Esophagus muscularis mucosa (tissue), 4 donors: ENCODE measurements around the gene RAB19. TPM values are rescaled to one million over a fixed set of nuclear protein-coding genes. Genes with fewer than 3 reads are reported as not detected.

Experiments
- DNase-seq: peaks from one replicate; pipeline ENCODE4 v3.0.0-alpha.2; 2017; ENCODE audit errors: extremely low spot score
- H3K27ac ChIP-seq, 4 donors: fragments of 200-600 bp; sonication (generic); replicated peaks in 1 of 4; 1 replicate in 3 of 4; 2 replicates in 1 of 4; pipeline ENCODE4 v1.5.1; 2016 to 2019; ENCODE audit warnings: mild to moderate bottlenecking in 1 of 4
- H3K27me3 ChIP-seq, 4 donors: fragments of 200-600 bp; sonication (generic); one replicate each; pipeline versions ENCODE4 v1.5.1 to v1.6.0; 2016 to 2019
- H3K36me3 ChIP-seq, 4 donors: fragments of 200-600 bp; sonication (generic); one replicate each; pipeline ENCODE4 v1.5.1; 2016 to 2019
- H3K4me1 ChIP-seq, 4 donors: fragments of 200-600 bp; sonication (generic); one replicate each; pipeline ENCODE4 v1.5.1; 2016 to 2019
- H3K4me3 ChIP-seq, 4 donors: fragments of 200-600 bp; sonication (generic); 1 replicate in 2 of 4; 2 replicates in 2 of 4; pipeline ENCODE4 v1.5.1; 2016 to 2019; ENCODE audit warnings: mild to moderate bottlenecking in 4 of 4, moderate library complexity in 1 of 4
- H3K9me3 ChIP-seq, 4 donors: fragments of 200-600 bp; sonication (generic); 1 replicate in 3 of 4; 2 replicates in 1 of 4; pipeline ENCODE4 v1.5.1; 2016 to 2019
- EP300 ChIP-seq: sonication (generic); formaldehyde crosslinking; IDR thresholded peaks from one replicate; pipeline ENCODE4 v1.6.1; 2017; ENCODE audit warnings: antibody characterized with exemption
- POLR2A ChIP-seq: fragments of 450-650 bp; IDR thresholded peaks from one replicate; pipeline ENCODE4 v1.6.1; 2017; ENCODE audit warnings: antibody characterized with exemption, moderate library complexity, mild to moderate bottlenecking, low read depth
- POLR2AphosphoS5 ChIP-seq, 2 donors: sonication (generic); formaldehyde crosslinking; IDR thresholded peaks; one replicate each; pipeline ENCODE4 v1.6.1; 2017; ENCODE audit warnings: antibody characterized with exemption in 2 of 2
- WGBS: methylation state at CpG from one replicate; pipeline ENCODE4 v1.1.5; 2018; 5-methylcytosine and 5-hydroxymethylcytosine counted together
- intact Hi-C: fragments of 100-400 bp; cut with DNase I; formaldehyde crosslinking; loops from one replicate; pipeline ENCODE4 v1.15.1; 2023
- total RNA-seq, 4 donors: library from RNA; depleted of rRNA; stranded (reverse); fragments of >200 nt; gene quantifications; one replicate each; pipeline versions ENCODE4 v1.1.0 to v1.2.1, GENCODE V29; 2016
- TF ChIP-seq, protein P1 (sequence below), 3 experiments: fragments of 200-600 bp in 2 of 3; fragments of 450-650 bp in 1 of 3; sonication (generic) in 2 of 3; IDR thresholded peaks; one replicate each; pipeline ENCODE4 v1.5.1; 2017 to 2019; ENCODE audit warnings: antibody characterized with exemption in 3 of 3, mild to moderate bottlenecking in 2 of 3, moderate library complexity in 1 of 3

The RAB19 gene
- total RNA-seq, 4 donors from 2014 or later = not detected

DNA sequence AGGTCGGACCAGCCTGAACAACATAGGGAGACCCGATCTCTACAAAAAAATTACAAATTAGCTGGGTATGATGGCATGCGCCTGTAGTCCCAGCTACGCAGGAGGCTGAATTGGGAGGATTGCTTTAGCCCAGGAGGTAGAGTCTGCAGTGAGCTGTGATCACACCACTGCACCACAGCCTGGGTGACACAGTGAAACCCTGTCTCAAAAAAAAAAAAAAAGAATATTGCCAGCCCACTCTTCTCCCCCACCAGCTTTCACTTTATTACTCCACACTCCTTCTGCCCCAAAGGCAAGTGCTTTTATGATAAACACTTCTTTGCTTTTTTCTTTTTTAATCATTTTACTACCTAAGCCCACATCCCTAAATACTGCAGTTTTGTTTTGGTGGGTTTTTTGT, 14.8 kb downstream of the RAB19 start:
- intact Hi-C loops = no loop called here
- no peak for DNase-seq
- Histone ChIP-seq H3K36me3 (no peaks in the 10 kb centered on the region), H3K27ac (no peak overlapping the region), H3K4me1 (no peaks in the 10 kb centered on the region), H3K4me3 (no peak overlapping the region), H3K27me3 (no peaks in the 10 kb centered on the region), H3K9me3 (no peaks in the 10 kb centered on the region)
- WGBS = 86% methylated on average over 4 of the region's 4 CpGs
- TF ChIP-seq POLR2A (no peak), EP300 (no peak), POLR2AphosphoS5 (IDR thresholded peaks at IDR 0.05) (no peak)
- TF ChIP-seq, protein P1, sequence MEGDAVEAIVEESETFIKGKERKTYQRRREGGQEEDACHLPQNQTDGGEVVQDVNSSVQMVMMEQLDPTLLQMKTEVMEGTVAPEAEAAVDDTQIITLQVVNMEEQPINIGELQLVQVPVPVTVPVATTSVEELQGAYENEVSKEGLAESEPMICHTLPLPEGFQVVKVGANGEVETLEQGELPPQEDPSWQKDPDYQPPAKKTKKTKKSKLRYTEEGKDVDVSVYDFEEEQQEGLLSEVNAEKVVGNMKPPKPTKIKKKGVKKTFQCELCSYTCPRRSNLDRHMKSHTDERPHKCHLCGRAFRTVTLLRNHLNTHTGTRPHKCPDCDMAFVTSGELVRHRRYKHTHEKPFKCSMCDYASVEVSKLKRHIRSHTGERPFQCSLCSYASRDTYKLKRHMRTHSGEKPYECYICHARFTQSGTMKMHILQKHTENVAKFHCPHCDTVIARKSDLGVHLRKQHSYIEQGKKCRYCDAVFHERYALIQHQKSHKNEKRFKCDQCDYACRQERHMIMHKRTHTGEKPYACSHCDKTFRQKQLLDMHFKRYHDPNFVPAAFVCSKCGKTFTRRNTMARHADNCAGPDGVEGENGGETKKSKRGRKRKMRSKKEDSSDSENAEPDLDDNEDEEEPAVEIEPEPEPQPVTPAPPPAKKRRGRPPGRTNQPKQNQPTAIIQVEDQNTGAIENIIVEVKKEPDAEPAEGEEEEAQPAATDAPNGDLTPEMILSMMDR (IDR thresholded peaks at IDR 0.05) = no peak

GRCh38 chr7:140421521-140421920, 17.7 kb downstream of the RAB19 start:
- 94% methylated on average over 2 of the region's 2 CpGs for WGBS
- intact Hi-C loops = no loop called here
- TF ChIP-seq, protein P1 (IDR thresholded peaks at IDR 0.05) = no peak
- TF ChIP-seq POLR2A = no peak
- TF ChIP-seq POLR2AphosphoS5 (IDR thresholded peaks at IDR 0.05) = no peak
- no peak for TF ChIP-seq EP300
- H3K36me3 ChIP-seq = no peaks in the 10 kb centered on the region
- DNase-seq = no peak
- H3K4me1 ChIP-seq = no peaks in the 10 kb centered on the region
- no peak overlapping the region for H3K27ac ChIP-seq
- H3K9me3 ChIP-seq = no peaks in the 10 kb centered on the region
- H3K4me3 ChIP-seq = no peak overlapping the region
- no peaks in the 10 kb centered on the region for H3K27me3 ChIP-seq

DNA sequence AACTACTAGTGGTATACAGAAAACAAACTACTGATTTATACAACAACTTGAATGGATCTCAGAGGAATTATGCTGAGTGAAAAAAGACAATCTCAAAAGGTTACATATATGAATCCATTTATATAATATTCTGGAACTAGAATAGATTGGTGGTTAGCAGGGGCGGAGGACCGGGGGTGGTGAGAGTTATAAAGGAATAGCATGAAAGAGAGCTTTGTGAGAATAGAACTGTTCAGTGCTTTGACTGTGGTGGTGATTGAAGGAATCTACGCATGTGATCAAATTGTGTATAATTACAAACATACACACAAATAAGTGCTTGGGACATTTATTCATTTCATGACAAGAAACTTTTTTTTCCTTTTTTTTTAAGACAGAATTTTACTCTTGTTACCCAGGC, 19.6 kb downstream of the RAB19 start:
- Histone ChIP-seq H3K27me3 (no peaks in the 10 kb centered on the region), H3K27ac (no peak overlapping the region), H3K9me3 (no peaks in the 10 kb centered on the region), H3K4me3 (no peak overlapping the region), H3K36me3 (no peaks in the 10 kb centered on the region), H3K4me1 (no peaks in the 10 kb centered on the region)
- no peak for TF ChIP-seq POLR2A
- TF ChIP-seq POLR2AphosphoS5 (IDR thresholded peaks at IDR 0.05) = no peak
- TF ChIP-seq, protein P1 (IDR thresholded peaks at IDR 0.05) = no peak
- no peak for TF ChIP-seq EP300
- DNase-seq = no peak
- 86% methylated on average over 3 of the region's 3 CpGs for WGBS
- intact Hi-C loops = no loop called here

- TF ChIP-seq POLR2A = no peak
- TF ChIP-seq EP300 = no peak
- no peak for TF ChIP-seq POLR2AphosphoS5 (IDR thresholded peaks at IDR 0.05)
- TF ChIP-seq, protein P1 (IDR thresholded peaks at IDR 0.05) = no peak
- Histone ChIP-seq H3K9me3 (no peaks in the 10 kb centered on the region), H3K27ac (no peak overlapping the region), H3K4me3 (no peak overlapping the region), H3K4me1 (no peaks in the 10 kb centered on the region), H3K36me3 (no peaks in the 10 kb centered on the region), H3K27me3 (no peaks in the 10 kb centered on the region)
- no peak for DNase-seq
- 88% methylated on average over 12 of the region's 12 CpGs for WGBS
- intact Hi-C loops = no loop called here
These were observed 21.9 kb downstream of the RAB19 start for GRCh38 chr7:140425718-140426117.

DNA sequence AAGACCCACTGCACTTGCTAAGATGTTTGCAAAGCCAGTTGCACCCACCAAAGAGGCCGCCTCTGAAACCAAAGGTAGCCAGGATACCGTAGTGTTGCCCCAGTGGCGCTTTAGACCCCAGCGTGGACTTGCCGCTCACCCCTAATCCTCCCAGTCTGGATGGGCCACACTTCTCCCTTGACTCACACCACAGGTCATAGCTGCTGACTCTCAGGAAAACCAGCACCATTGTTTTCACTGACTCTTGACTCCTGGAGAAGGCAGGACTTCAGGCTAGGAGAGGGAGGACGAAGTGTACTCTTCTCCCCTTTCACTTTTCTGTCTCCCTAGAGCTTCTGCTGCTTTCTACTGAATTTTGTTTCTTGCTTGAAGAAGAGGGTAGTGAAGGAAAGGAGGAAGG, 22.3 kb downstream of the RAB19 start:
- TF ChIP-seq, protein P1 (IDR thresholded peaks at IDR 0.05) = no peak
- TF ChIP-seq POLR2AphosphoS5 (IDR thresholded peaks at IDR 0.05) = no peak
- TF ChIP-seq POLR2A = no peak
- TF ChIP-seq EP300 = no peak
- Histone ChIP-seq H3K4me1 (no peaks in the 10 kb centered on the region), H3K36me3 (no peaks in the 10 kb centered on the region), H3K27ac (no peak overlapping the region), H3K27me3 (no peaks in the 10 kb centered on the region), H3K9me3 (no peaks in the 10 kb centered on the region), H3K4me3 (no peak overlapping the region)
- intact Hi-C loops = no loop called here
- no peak for DNase-seq
- WGBS = 91% methylated on average over 6 of the region's 6 CpGs
